ENCODE data around the gene KIAA1755. TPM values are rescaled to one million over a fixed set of nuclear protein-coding genes. Genes with fewer than 3 reads are reported as not detected.

KIAA1755 gene
- total and polyA plus RNA-seq, 10 of the 15 experiments (the other 5 are each of a cell fraction or from before 2014, with no cell fraction given): not detected

- no TSS peak for BruUV-seq (replicated peaks)
- Histone ChIP-seq H2AFZ (ENCODE audit: control insufficient read depth, low read depth, low read length) (no peak overlapping the region), H3K36me3 (ENCODE audit: control insufficient read depth in 2 of 2, insufficient read depth in 2 of 2, low read length in 1 of 2) (no peaks in the 10 kb centered on the region), H3K27me3 (replicated peaks in 1 of 2; ENCODE audit: control insufficient read depth in 2 of 2, insufficient read depth in 2 of 2, low read length in 1 of 2) (no peaks in the 10 kb centered on the region), H4K20me1 (ENCODE audit: control insufficient read depth, insufficient read depth) (no peaks in the 10 kb centered on the region), H3K9me3 (replicated peaks; ENCODE audit: control insufficient read depth, insufficient read depth, low read length) (no peaks in the 10 kb centered on the region), H3K79me2 (ENCODE audit: control insufficient read depth, insufficient read depth, low read length) (no peaks in the 10 kb centered on the region), H3K4me3 (no peak overlapping the region), H3K4me1 (ENCODE audit: control insufficient read depth, insufficient read depth, low read length) (no peaks in the 10 kb centered on the region), H3K9ac (ENCODE audit: control insufficient read depth, insufficient read depth, low read length) (no peak overlapping the region), H3K27ac (ENCODE audit: control insufficient read depth, insufficient read depth) (no peak overlapping the region), H3K4me2 (ENCODE audit: control insufficient read depth, insufficient read depth) (no peak overlapping the region)
- in situ Hi-C loops (cut with MboI): no loop called here
- 21% methylated on average over 2 of the region's 2 CpGs for WGBS (ENCODE audit: insufficient coverage, insufficient replicate concordance, low lambda C conversion rate, missing lambda C conversion rate)
- RAD21 ChIA-PET (ENCODE audit: unreplicated experiment): no interaction called here
- FAIRE-seq: no peak
- intact Hi-C loops (cut with micrococcal nuclease; ENCODE audit: unreplicated experiment): no loop called here
- SMC1A ChIA-PET (ENCODE audit: uncharacterized antibody, unreplicated experiment): no interaction called here
- ATAC-seq: no peak
- CTCF ChIA-PET: no interaction called here
- POLR2A ChIA-PET: no interaction called here
- TF ChIP-seq KDM1A (IDR thresholded peaks at IDR 0.05; ENCODE audit: borderline replicate concordance) (no peak), YBX1 (IDR thresholded peaks at IDR 0.05) (no peak), IRF5 (IDR thresholded peaks at IDR 0.05; ENCODE audit: borderline replicate concordance) (no peak), TCF7 (IDR thresholded peaks at IDR 0.05; ENCODE audit: borderline replicate concordance) (no peak), MXI1 (IDR thresholded peaks at IDR 0.05; ENCODE audit: low read depth, low read length) (no peak), BRCA1 (IDR thresholded peaks at IDR 0.05; ENCODE audit: low read depth, low read length) (no peak), ATF2 (IDR thresholded peaks at IDR 0.05; ENCODE audit: low read length) (no peak), ELK1 (IDR thresholded peaks at IDR 0.05; ENCODE audit: low read depth, low read length) (no peak), FOS (IDR thresholded peaks at IDR 0.05; ENCODE audit: borderline replicate concordance, extremely low read depth, insufficient read length) (no peak), ATF7 (IDR thresholded peaks at IDR 0.05; ENCODE audit: low read depth) (no peak), CHD4 (IDR thresholded peaks at IDR 0.05) (no peak), ZBED1 (IDR thresholded peaks at IDR 0.05; ENCODE audit: borderline replicate concordance) (no peak)
- no peak for DNase-seq (ENCODE audit: low read depth, low spot score)
Measured at GRCh38 chr20:38277691-38278090, 17.2 kb upstream of the KIAA1755 start.

Measured in GM12878 (cell line).